ENCODE measurements around the gene CPN2. TPM values are rescaled to one million over a fixed set of nuclear protein-coding genes. Genes with fewer than 3 reads are reported as not detected.

The CPN2 gene
- total RNA-seq, 3 donors from 2014 or later = 0.14 TPM; not detected in 2

- intact Hi-C loops (cut with DNase I, micrococcal nuclease) = no loop called here
- no peak for ATAC-seq
- peaks cover 6% of the 10 kb centered on the region for H3K4me1 ChIP-seq (ENCODE audit: low read depth)
- H3K9me3 ChIP-seq = no peaks in the 10 kb centered on the region
- DNase-seq = no peak
- TF ChIP-seq CTCF (IDR thresholded peaks at IDR 0.05) = no peak
- no peak overlapping the region for H3K4me3 ChIP-seq
- H3K36me3 ChIP-seq (ENCODE audit: low read depth) = no peaks in the 10 kb centered on the region
These were observed 56.3 kb downstream of the CPN2 start for GRCh38 chr3:194294895-194295214.

GRCh38 chr3:194294199-194294894 is 56.8 kb downstream of the CPN2 start:
- DNase-seq (no peak), ATAC-seq (no peak)
- TF ChIP-seq CTCF (IDR thresholded peaks at IDR 0.05) = no peak
- no peaks in the 10 kb centered on the region for H3K9me3 ChIP-seq
- no peak overlapping the region for H3K4me3 ChIP-seq
- no peaks in the 10 kb centered on the region for H3K36me3 ChIP-seq (ENCODE audit: low read depth)
- H3K4me1 ChIP-seq (ENCODE audit: low read depth) = peaks cover 6% of the 10 kb centered on the region
- intact Hi-C loops (cut with DNase I, micrococcal nuclease) = no loop called here

GRCh38 chr3:194293546-194294198 is 57.5 kb downstream of the CPN2 start:
- no peak overlapping the region for H3K4me3 ChIP-seq
- ATAC-seq = no peak
- H3K4me1 ChIP-seq (ENCODE audit: low read depth) = peaks cover 6% of the 10 kb centered on the region
- intact Hi-C loops (cut with DNase I, micrococcal nuclease) = no loop called here
- DNase-seq = no peak
- TF ChIP-seq CTCF (IDR thresholded peaks at IDR 0.05) = no peak
- no peaks in the 10 kb centered on the region for H3K36me3 ChIP-seq (ENCODE audit: low read depth)
- H3K9me3 ChIP-seq = no peaks in the 10 kb centered on the region

GRCh38 chr3:194292331-194292730 is 58.8 kb downstream of the CPN2 start:
- no peak for DNase-seq
- Histone ChIP-seq H3K4me1 (ENCODE audit: low read depth) (peaks cover 6% of the 10 kb centered on the region), H3K4me3 (no peak overlapping the region), H3K9me3 (no peaks in the 10 kb centered on the region), H3K36me3 (ENCODE audit: low read depth) (no peaks in the 10 kb centered on the region)
- ATAC-seq = no peak
- no peak for TF ChIP-seq CTCF (IDR thresholded peaks at IDR 0.05)
- intact Hi-C loops (cut with DNase I, micrococcal nuclease) = no loop called here

Other genes with a start within 250 kb of the CPN2 start
- 100 to 1,000 TPM in 1 of 3 donors, 10 to 100 TPM in 2; 60.9 to 116 (median 99.0) TPM for gene HES1, start 215.2 kb downstream of the CPN2 start, total RNA-seq
- 1 to 10 TPM in 1 of 3 donors, under 1 TPM in 2; 0.22 to 1.8 (median 0.29) TPM for gene LRRC15, start 18.4 kb upstream of the CPN2 start, total RNA-seq
- gene GP5, start 47.9 kb upstream of the CPN2 start, total RNA-seq = under 1 TPM in 2 of 3 donors, not detected in 1; 0.07 to 0.19 TPM
- 10 to 100 TPM; 76.2 to 96.1 (median 83.9) TPM for gene ATP13A3, start 135.7 kb upstream of the CPN2 start, total RNA-seq